ENCODE results near the gene ADCY10.

- no peak for TF ChIP-seq CTCF (conservative IDR thresholded peaks at IDR 0.05)
- TF ChIP-seq EZH2 (IDR thresholded peaks at IDR 0.05; ENCODE audit: low read depth) = no peak
Measured at GRCh38 chr1:167881786-167882185, 32.1 kb downstream of the ADCY10 start.
